ENCODE results near the gene ELK3.

DNA sequence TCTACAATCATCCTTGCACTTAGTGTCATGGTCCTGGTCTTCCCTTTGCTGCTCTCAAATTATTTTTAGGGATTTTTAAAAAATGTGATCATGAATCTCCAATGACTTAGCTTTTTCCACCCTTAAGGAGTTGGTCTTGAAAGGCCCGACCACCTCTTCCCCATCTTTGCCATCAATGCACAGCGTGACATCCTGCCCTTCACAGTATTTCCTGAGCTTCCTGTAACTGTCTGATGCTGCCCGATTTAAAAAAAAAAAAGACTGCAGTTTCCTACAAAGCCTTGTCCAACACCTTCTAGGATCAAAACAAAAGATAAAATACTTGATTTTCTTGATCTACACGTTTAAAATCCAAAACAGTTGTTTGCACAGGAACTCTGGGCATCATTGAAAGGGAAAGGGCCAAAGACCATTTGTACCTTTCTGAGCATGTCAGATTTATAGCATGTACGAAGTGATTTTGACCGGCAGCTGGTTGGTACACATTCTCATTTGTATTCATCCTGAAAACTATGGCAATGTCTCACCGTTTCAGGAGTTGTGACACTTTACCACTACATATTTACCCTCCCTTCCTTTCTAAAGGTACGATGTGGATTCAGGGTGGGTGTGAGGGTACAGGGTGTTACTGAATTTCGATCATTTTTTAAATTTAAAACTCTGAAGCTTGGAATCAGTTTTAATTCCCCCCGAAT is 7.4 kb upstream of the ELK3 start:
- no peak for TF ChIP-seq SPI1 (IDR thresholded peaks at IDR 0.05; ENCODE audit: borderline replicate concordance, low read depth)
- TF ChIP-seq, protein P1, sequence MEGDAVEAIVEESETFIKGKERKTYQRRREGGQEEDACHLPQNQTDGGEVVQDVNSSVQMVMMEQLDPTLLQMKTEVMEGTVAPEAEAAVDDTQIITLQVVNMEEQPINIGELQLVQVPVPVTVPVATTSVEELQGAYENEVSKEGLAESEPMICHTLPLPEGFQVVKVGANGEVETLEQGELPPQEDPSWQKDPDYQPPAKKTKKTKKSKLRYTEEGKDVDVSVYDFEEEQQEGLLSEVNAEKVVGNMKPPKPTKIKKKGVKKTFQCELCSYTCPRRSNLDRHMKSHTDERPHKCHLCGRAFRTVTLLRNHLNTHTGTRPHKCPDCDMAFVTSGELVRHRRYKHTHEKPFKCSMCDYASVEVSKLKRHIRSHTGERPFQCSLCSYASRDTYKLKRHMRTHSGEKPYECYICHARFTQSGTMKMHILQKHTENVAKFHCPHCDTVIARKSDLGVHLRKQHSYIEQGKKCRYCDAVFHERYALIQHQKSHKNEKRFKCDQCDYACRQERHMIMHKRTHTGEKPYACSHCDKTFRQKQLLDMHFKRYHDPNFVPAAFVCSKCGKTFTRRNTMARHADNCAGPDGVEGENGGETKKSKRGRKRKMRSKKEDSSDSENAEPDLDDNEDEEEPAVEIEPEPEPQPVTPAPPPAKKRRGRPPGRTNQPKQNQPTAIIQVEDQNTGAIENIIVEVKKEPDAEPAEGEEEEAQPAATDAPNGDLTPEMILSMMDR (IDR thresholded peaks at IDR 0.05; ENCODE audit: insufficient read depth, low read length): no peak
- TF ChIP-seq, protein P2, sequence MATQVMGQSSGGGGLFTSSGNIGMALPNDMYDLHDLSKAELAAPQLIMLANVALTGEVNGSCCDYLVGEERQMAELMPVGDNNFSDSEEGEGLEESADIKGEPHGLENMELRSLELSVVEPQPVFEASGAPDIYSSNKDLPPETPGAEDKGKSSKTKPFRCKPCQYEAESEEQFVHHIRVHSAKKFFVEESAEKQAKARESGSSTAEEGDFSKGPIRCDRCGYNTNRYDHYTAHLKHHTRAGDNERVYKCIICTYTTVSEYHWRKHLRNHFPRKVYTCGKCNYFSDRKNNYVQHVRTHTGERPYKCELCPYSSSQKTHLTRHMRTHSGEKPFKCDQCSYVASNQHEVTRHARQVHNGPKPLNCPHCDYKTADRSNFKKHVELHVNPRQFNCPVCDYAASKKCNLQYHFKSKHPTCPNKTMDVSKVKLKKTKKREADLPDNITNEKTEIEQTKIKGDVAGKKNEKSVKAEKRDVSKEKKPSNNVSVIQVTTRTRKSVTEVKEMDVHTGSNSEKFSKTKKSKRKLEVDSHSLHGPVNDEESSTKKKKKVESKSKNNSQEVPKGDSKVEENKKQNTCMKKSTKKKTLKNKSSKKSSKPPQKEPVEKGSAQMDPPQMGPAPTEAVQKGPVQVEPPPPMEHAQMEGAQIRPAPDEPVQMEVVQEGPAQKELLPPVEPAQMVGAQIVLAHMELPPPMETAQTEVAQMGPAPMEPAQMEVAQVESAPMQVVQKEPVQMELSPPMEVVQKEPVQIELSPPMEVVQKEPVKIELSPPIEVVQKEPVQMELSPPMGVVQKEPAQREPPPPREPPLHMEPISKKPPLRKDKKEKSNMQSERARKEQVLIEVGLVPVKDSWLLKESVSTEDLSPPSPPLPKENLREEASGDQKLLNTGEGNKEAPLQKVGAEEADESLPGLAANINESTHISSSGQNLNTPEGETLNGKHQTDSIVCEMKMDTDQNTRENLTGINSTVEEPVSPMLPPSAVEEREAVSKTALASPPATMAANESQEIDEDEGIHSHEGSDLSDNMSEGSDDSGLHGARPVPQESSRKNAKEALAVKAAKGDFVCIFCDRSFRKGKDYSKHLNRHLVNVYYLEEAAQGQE (IDR thresholded peaks at IDR 0.05; ENCODE audit: insufficient replicate concordance, low read depth): no peak
